WTC11 (cell line): ENCODE data around the gene TFDP1. TPM values are rescaled to one million over a fixed set of nuclear protein-coding genes. Genes with fewer than 3 reads are reported as not detected.

Experiments used
- ATAC-seq: fragments of 200-7000 bp; cut with Tn5 transposase; 2 replicates; pipeline ENCODE4 v1.10.0; 2021; ENCODE audit warnings: mild to moderate bottlenecking, moderate library complexity
- CTCF ChIA-PET: fragments of 300-600 bp; sonication (Branson Sonifier 250); formaldehyde crosslinking; loops from one replicate; lab custom pipeline; 2021; ENCODE audit warnings: antibody characterized with exemption; lab: Charles Lee
- POLR2A ChIA-PET: fragments of 350-600 bp; sonication (Branson Sonifier 250); formaldehyde crosslinking; loops from one replicate; lab custom pipeline; 2021; ENCODE audit warnings: antibody characterized with exemption; lab: Charles Lee
- DNase-seq: peaks from one replicate; pipeline ENCODE4 v3.0.0; 2021; ENCODE audit warnings: low spot score
- H3K27ac Mint-ChIP-seq: 2 replicates; pipeline ENCODE4 v1.8.0; 2021; ENCODE audit warnings: mixed read lengths
- H3K27me3 Mint-ChIP-seq: 2 replicates; pipeline ENCODE4 v1.8.0; 2021; ENCODE audit warnings: low read depth, mild to moderate bottlenecking, moderate library complexity, mixed read lengths
- H3K36me3 Mint-ChIP-seq: 2 replicates; pipeline ENCODE4 v1.8.0; 2021; ENCODE audit warnings: mixed read lengths
- H3K4me1 Mint-ChIP-seq: 2 replicates; pipeline ENCODE4 v1.8.0; 2022; ENCODE audit warnings: mixed read lengths
- H3K4me3 Mint-ChIP-seq: 2 replicates; pipeline ENCODE4 v1.8.0; 2021; ENCODE audit warnings: mild to moderate bottlenecking, moderate library complexity, mixed read lengths
- H3K9me3 Mint-ChIP-seq: 2 replicates; pipeline ENCODE4 v1.8.0; 2021; ENCODE audit warnings: mixed read lengths
- ATF3 ChIP-seq: sonication (generic); formaldehyde crosslinking; conservative IDR thresholded peaks from 2 replicates; pipeline ENCODE4 v1.8.1; 2022; ENCODE audit warnings: mild to moderate bottlenecking, missing genetic modification reagents
- CREM ChIP-seq: sonication (generic); formaldehyde crosslinking; IDR thresholded peaks from 2 replicates; pipeline ENCODE4 v1.8.1; 2022; ENCODE audit warnings: mild to moderate bottlenecking, missing genetic modification reagents, moderate library complexity
- GRHL2 ChIP-seq: fragments of 250-450 bp; sonication (Bioruptor Pico); IDR thresholded peaks from 2 replicates; pipeline ENCODE4 v1.8.0; 2022; ENCODE audit warnings: mild to moderate bottlenecking, moderate library complexity; ENCODE audit not compliant: insufficient replicate concordance, severe bottlenecking
- GTF2I ChIP-seq: fragments of 250-450 bp; sonication (Bioruptor Pico); conservative IDR thresholded peaks from 2 replicates; pipeline ENCODE4 v1.4.0; 2021; ENCODE audit warnings: mild to moderate bottlenecking
- IRF2 ChIP-seq: sonication (generic); formaldehyde crosslinking; IDR thresholded peaks from 2 replicates; pipeline ENCODE4 v1.8.0; 2022; ENCODE audit warnings: low read depth, missing genetic modification reagents, borderline replicate concordance
- NFATC4 ChIP-seq: fragments of 250-450 bp; sonication (Bioruptor Pico); IDR thresholded peaks from 2 replicates; pipeline ENCODE4 v1.9.0; 2021; ENCODE audit warnings: mild to moderate bottlenecking
- PRRX2 ChIP-seq: fragments of 250-450 bp; sonication (Bioruptor Pico); IDR thresholded peaks from 2 replicates; pipeline ENCODE4 v1.8.0; 2021; ENCODE audit warnings: mild to moderate bottlenecking
- SP1 ChIP-seq: sonication (generic); formaldehyde crosslinking; conservative IDR thresholded peaks from 2 replicates; pipeline ENCODE4 v1.8.1; 2022; ENCODE audit warnings: missing genetic modification reagents
- TP53 ChIP-seq: sonication (generic); formaldehyde crosslinking; IDR thresholded peaks from 2 replicates; pipeline ENCODE4 v1.8.1; 2023; ENCODE audit warnings: mild to moderate bottlenecking, missing genetic modification reagents
- USF1 ChIP-seq: sonication (generic); formaldehyde crosslinking; IDR thresholded peaks from 2 replicates; pipeline ENCODE4 v1.8.0; 2022; ENCODE audit warnings: mild to moderate bottlenecking, missing genetic modification reagents
- ZNF121 ChIP-seq: sonication (generic); formaldehyde crosslinking; IDR thresholded peaks from 2 replicates; pipeline ENCODE4 v1.8.0; 2023; ENCODE audit warnings: missing genetic modification reagents
- ZNF219 ChIP-seq: sonication (generic); formaldehyde crosslinking; IDR thresholded peaks from 2 replicates; pipeline ENCODE4 v1.8.0; 2023; ENCODE audit warnings: missing genetic modification reagents, mild to moderate bottlenecking, borderline replicate concordance
- ZNF317 ChIP-seq: sonication (generic); formaldehyde crosslinking; IDR thresholded peaks from 2 replicates; pipeline ENCODE4 v1.8.1; 2023; ENCODE audit warnings: low read depth, mild to moderate bottlenecking, moderate library complexity, missing genetic modification reagents, borderline replicate concordance
- ZNF532 ChIP-seq: fragments of 250-450 bp; sonication (Bioruptor Pico); IDR thresholded peaks from 2 replicates; pipeline ENCODE4 v1.9.0; 2021; ENCODE audit warnings: mild to moderate bottlenecking, borderline replicate concordance
- total RNA-seq: library from RNA; stranded (reverse); gene quantifications from 3 replicates; pipeline ENCODE4 v1.2.3, GENCODE V29; 2021
- TF ChIP-seq, protein P1 (sequence below): sonication (generic); formaldehyde crosslinking; IDR thresholded peaks from 2 replicates; pipeline ENCODE4 v1.8.0; 2023; ENCODE audit warnings: missing genetic modification reagents, mild to moderate bottlenecking, borderline replicate concordance
- TF ChIP-seq, protein P2 (sequence below): sonication (generic); formaldehyde crosslinking; IDR thresholded peaks from 2 replicates; pipeline ENCODE4 v1.8.1; 2022; ENCODE audit warnings: mild to moderate bottlenecking, missing genetic modification reagents, moderate library complexity, borderline replicate concordance
- TF ChIP-seq, protein P3 (sequence below): fragments of 250-450 bp; sonication (Bioruptor Pico); IDR thresholded peaks from 2 replicates; pipeline ENCODE4 v1.9.0; 2021; ENCODE audit warnings: moderate library complexity, mild to moderate bottlenecking, inconsistent platforms, borderline replicate concordance

TFDP1 gene
- total RNA-seq, 1 experiment from 2014 or later, result 61.2 TPM

GRCh38 chr13:113598081-113598410, 13.5 kb downstream of the TFDP1 start:
- Mint-ChIP-seq H3K4me1 (peaks cover 11% of the 10 kb centered on the region), H3K4me3 (no peak overlapping the region), H3K36me3 (peaks cover 36% of the 10 kb centered on the region), H3K9me3 (no peaks in the 10 kb centered on the region), H3K27me3 (no peaks in the 10 kb centered on the region), H3K27ac (no peak overlapping the region)
- no peak for ATAC-seq
- POLR2A ChIA-PET, result no interaction called here
- TF ChIP-seq GTF2I (CRISPR knock-in tag), result no peak
- TF ChIP-seq IRF2 (CRISPR knock-in tag), result no peak
- TF ChIP-seq CREM (CRISPR knock-in tag), result no peak
- no peak for TF ChIP-seq ZNF532 (CRISPR knock-in tag)
- TF ChIP-seq ATF3 (CRISPR knock-in tag), result no peak
- TF ChIP-seq, protein P1, sequence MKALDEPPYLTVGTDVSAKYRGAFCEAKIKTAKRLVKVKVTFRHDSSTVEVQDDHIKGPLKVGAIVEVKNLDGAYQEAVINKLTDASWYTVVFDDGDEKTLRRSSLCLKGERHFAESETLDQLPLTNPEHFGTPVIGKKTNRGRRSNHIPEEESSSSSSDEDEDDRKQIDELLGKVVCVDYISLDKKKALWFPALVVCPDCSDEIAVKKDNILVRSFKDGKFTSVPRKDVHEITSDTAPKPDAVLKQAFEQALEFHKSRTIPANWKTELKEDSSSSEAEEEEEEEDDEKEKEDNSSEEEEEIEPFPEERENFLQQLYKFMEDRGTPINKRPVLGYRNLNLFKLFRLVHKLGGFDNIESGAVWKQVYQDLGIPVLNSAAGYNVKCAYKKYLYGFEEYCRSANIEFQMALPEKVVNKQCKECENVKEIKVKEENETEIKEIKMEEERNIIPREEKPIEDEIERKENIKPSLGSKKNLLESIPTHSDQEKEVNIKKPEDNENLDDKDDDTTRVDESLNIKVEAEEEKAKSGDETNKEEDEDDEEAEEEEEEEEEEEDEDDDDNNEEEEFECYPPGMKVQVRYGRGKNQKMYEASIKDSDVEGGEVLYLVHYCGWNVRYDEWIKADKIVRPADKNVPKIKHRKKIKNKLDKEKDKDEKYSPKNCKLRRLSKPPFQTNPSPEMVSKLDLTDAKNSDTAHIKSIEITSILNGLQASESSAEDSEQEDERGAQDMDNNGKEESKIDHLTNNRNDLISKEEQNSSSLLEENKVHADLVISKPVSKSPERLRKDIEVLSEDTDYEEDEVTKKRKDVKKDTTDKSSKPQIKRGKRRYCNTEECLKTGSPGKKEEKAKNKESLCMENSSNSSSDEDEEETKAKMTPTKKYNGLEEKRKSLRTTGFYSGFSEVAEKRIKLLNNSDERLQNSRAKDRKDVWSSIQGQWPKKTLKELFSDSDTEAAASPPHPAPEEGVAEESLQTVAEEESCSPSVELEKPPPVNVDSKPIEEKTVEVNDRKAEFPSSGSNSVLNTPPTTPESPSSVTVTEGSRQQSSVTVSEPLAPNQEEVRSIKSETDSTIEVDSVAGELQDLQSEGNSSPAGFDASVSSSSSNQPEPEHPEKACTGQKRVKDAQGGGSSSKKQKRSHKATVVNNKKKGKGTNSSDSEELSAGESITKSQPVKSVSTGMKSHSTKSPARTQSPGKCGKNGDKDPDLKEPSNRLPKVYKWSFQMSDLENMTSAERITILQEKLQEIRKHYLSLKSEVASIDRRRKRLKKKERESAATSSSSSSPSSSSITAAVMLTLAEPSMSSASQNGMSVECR (CRISPR knock-in tag), result no peak
- TF ChIP-seq, protein P2, sequence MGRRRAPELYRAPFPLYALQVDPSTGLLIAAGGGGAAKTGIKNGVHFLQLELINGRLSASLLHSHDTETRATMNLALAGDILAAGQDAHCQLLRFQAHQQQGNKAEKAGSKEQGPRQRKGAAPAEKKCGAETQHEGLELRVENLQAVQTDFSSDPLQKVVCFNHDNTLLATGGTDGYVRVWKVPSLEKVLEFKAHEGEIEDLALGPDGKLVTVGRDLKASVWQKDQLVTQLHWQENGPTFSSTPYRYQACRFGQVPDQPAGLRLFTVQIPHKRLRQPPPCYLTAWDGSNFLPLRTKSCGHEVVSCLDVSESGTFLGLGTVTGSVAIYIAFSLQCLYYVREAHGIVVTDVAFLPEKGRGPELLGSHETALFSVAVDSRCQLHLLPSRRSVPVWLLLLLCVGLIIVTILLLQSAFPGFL (CRISPR knock-in tag), result no peak
- no peak for TF ChIP-seq PRRX2 (CRISPR knock-in tag)
- TF ChIP-seq, protein P3, sequence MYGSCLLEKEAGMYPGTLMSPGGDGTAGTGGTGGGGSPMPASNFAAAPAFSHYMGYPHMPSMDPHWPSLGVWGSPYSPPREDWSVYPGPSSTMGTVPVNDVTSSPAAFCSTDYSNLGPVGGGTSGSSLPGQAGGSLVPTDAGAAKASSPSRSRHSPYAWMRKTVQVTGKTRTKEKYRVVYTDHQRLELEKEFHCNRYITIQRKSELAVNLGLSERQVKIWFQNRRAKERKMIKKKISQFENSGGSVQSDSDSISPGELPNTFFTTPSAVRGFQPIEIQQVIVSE (CRISPR knock-in tag), result no peak
- no peak for TF ChIP-seq ZNF121 (CRISPR knock-in tag)
- no peak for TF ChIP-seq NFATC4 (CRISPR knock-in tag)
- TF ChIP-seq USF1 (CRISPR knock-in tag), result no peak
- TF ChIP-seq ZNF317, result no peak
- TF ChIP-seq TP53, result no peak
- TF ChIP-seq ZNF219 (CRISPR knock-in tag), result no peak
- TF ChIP-seq GRHL2 (CRISPR knock-in tag), result no peak
- no peak for TF ChIP-seq SP1 (CRISPR knock-in tag)
- no peak for DNase-seq
- CTCF ChIA-PET, result no interaction called here
